ENCODE results near the gene SLC12A5. TPM values are rescaled to one million over a fixed set of nuclear protein-coding genes. Genes with fewer than 3 reads are reported as not detected.

Gene SLC12A5
- total and polyA plus RNA-seq, 2 donors (not counting 1 experiment from before 2014, with no cell fraction given): 0.32 TPM; not detected in 1

- Mint-ChIP-seq H3K27ac (no peak overlapping the region), H3K4me3 (no peak overlapping the region), H3K4me1 (no peaks in the 10 kb centered on the region), H3K27me3 (peaks cover 51% of the 10 kb centered on the region), H3K9me3 (ENCODE audit: insufficient read depth) (no peaks in the 10 kb centered on the region)
- H3K27me3 ChIP-seq (replicated peaks in 1 of 4; ENCODE audit: control extremely low read depth in 1 of 4, control insufficient read depth in 3 of 4, insufficient read depth in 4 of 4, low read length in 3 of 4): peaks cover 0 to 88% (median 40%) of the 10 kb centered on the region in 4 experiments
- H4K20me1 ChIP-seq (ENCODE audit: control insufficient read depth, insufficient read depth, low read length, poor library complexity, severe bottlenecking): no peaks in the 10 kb centered on the region
- no peak overlapping the region for H2AFZ ChIP-seq (ENCODE audit: insufficient read depth, low read depth, low read length, poor library complexity, severe bottlenecking)
- no peak overlapping the region for H3K4me3 ChIP-seq (ENCODE audit: control extremely low read depth in 1 of 5, extremely low read depth in 1 of 5, insufficient read depth in 1 of 5, low read depth in 2 of 5, low read length in 4 of 5)
- H3K79me2 ChIP-seq (ENCODE audit: control insufficient read depth, insufficient read depth, low read length): no peaks in the 10 kb centered on the region
- no peak overlapping the region for H3K4me2 ChIP-seq (replicated peaks; ENCODE audit: low read depth, low read length, poor library complexity, severe bottlenecking)
- no peak overlapping the region for H3K9ac ChIP-seq (ENCODE audit: low read length)
- intact Hi-C loops (cut with micrococcal nuclease): no loop called here
- H3K27ac ChIP-seq (ENCODE audit: low read length in 2 of 2): no peak overlapping the region
- DNase-seq (no peak), ATAC-seq (ENCODE audit: low read depth) (no peak)
- WGBS (ENCODE audit: insufficient coverage): 7% methylated on average over 54 of the region's 55 CpGs
- TF ChIP-seq CTCF (IDR thresholded peaks at IDR 0.05): no peak
- ChIA-PET POLR2A (no interaction called here), CTCF (interaction anchor here (2.3 kb wide), 1 partner anchor 9 kb away, joined by 10 read pairs; no protein-coding TSS in a partner anchor)
- peaks cover 0 to 8% of the 10 kb centered on the region in 2 donors for H3K4me1 ChIP-seq (ENCODE audit: control insufficient read depth in 2 of 2, insufficient read depth in 2 of 2, low read length in 2 of 2)
- H3K36me3 ChIP-seq (replicated peaks in 1 of 2; ENCODE audit: control extremely low read depth in 1 of 2, control insufficient read depth in 1 of 2, extremely low read depth in 1 of 2, insufficient read depth in 2 of 2, low read length in 1 of 2): no peaks in the 10 kb centered on the region
- H3K9me3 ChIP-seq (ENCODE audit: control extremely low read depth in 1 of 3, control insufficient read depth in 2 of 3, insufficient read depth in 1 of 3, low read length in 2 of 3): peaks cover 0 to 14% (median 0%) of the 10 kb centered on the region in 3 donors
Observed at GRCh38 chr20:46031701-46032254, 2.8 kb downstream of the SLC12A5 start.

DNA sequence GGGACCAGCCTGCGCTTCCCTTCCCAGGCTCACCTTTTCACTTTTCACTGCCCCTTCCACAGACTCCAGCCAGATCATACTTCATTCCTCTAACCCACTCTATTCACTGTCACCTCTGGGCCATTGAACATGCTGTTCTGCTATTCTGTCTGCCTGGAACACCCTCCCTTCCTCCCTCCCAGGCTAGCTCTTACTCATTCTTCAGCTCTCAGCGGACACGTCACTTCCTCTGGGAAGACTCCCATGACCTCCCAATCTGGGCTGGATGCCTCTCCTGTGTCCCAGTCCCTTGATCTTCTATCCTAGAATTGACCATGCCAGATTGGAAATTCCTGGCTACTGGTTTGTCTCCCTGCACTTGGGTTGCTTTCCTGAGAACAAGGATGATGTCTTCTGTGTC lies 5.0 kb downstream of the SLC12A5 start:
- Histone ChIP-seq H3K4me3 (ENCODE audit: control extremely low read depth in 1 of 5, extremely low read depth in 1 of 5, insufficient read depth in 1 of 5, low read depth in 2 of 5, low read length in 4 of 5) (no peak overlapping the region), H3K4me1 (ENCODE audit: control insufficient read depth in 2 of 2, insufficient read depth in 2 of 2, low read length in 2 of 2) (peaks cover 0 to 8% of the 10 kb centered on the region in 2 donors), H3K36me3 (replicated peaks in 1 of 2; ENCODE audit: control extremely low read depth in 1 of 2, control insufficient read depth in 1 of 2, extremely low read depth in 1 of 2, insufficient read depth in 2 of 2, low read length in 1 of 2) (no peaks in the 10 kb centered on the region), H2AFZ (ENCODE audit: insufficient read depth, low read depth, low read length, poor library complexity, severe bottlenecking) (no peak overlapping the region), H3K9ac (ENCODE audit: low read length) (no peak overlapping the region), H3K79me2 (ENCODE audit: control insufficient read depth, insufficient read depth, low read length) (no peaks in the 10 kb centered on the region), H4K20me1 (ENCODE audit: control insufficient read depth, insufficient read depth, low read length, poor library complexity, severe bottlenecking) (no peaks in the 10 kb centered on the region), H3K9me3 (ENCODE audit: control extremely low read depth in 1 of 3, control insufficient read depth in 2 of 3, insufficient read depth in 1 of 3, low read length in 2 of 3) (peaks cover 0 to 8% (median 0%) of the 10 kb centered on the region in 3 donors), H3K27me3 (replicated peaks in 1 of 4; ENCODE audit: control extremely low read depth in 1 of 4, control insufficient read depth in 3 of 4, insufficient read depth in 4 of 4, low read length in 3 of 4) (peaks cover 0 to 73% (median 29%) of the 10 kb centered on the region in 4 experiments), H3K27ac (ENCODE audit: low read length in 2 of 2) (no peak overlapping the region), H3K4me2 (replicated peaks; ENCODE audit: low read depth, low read length, poor library complexity, severe bottlenecking) (no peak overlapping the region)
- Mint-ChIP-seq H3K4me1 (no peaks in the 10 kb centered on the region), H3K27me3 (peaks cover 54% of the 10 kb centered on the region), H3K9me3 (ENCODE audit: insufficient read depth) (no peaks in the 10 kb centered on the region), H3K27ac (no peak overlapping the region), H3K4me3 (no peak overlapping the region)
- intact Hi-C loops (cut with micrococcal nuclease): no loop called here
- 46% methylated on average over 3 of the region's 3 CpGs for WGBS (ENCODE audit: insufficient coverage)
- TF ChIP-seq CTCF (IDR thresholded peaks at IDR 0.05) (no peak), EZH2 (IDR thresholded peaks at IDR 0.05; ENCODE audit: borderline replicate concordance, insufficient read depth, low read depth, low read length, poor library complexity, severe bottlenecking) (no peak)
- ChIA-PET CTCF (no interaction called here), POLR2A (no interaction called here)
- ATAC-seq (ENCODE audit: low read depth): no peak
- DNase-seq: no peak
